B cell (primary cell): ENCODE measurements around the gene SLC2A1. TPM values are rescaled to one million over a fixed set of nuclear protein-coding genes. Genes with fewer than 3 reads are reported as not detected.

Source experiments
- ATAC-seq: fragments of 200-7000 bp; cut with Tn5 transposase; one replicate; pipeline ENCODE4 v1.10.0; 2021; ENCODE audit warnings: low read depth, mild to moderate bottlenecking, moderate number of reproducible peaks, moderate library complexity
- CTCF ChIA-PET: fragments of 350-600 bp; sonication (Branson Sonifier 250); formaldehyde crosslinking; loops from one replicate; lab custom pipeline; 2021; ENCODE audit warnings: antibody characterized with exemption, inconsistent platforms; lab: Charles Lee
- POLR2A ChIA-PET: fragments of 350-600 bp; sonication (Branson Sonifier 250); formaldehyde crosslinking; loops from one replicate; lab custom pipeline; 2021; ENCODE audit warnings: antibody characterized with exemption; lab: Charles Lee
- DNase-seq: peaks from one replicate; pipeline ENCODE4 v3.0.0; 2013
- H2AFZ ChIP-seq: 2 replicates; pipeline ENCODE4 v1.6.1; 2012; ENCODE audit warnings: mild to moderate bottlenecking, low read depth, low read length; ENCODE audit not compliant: insufficient read depth, poor library complexity, severe bottlenecking
- H3K27ac ChIP-seq, 2 donors: 1 replicate in 1 of 2; 2 replicates in 1 of 2; pipeline ENCODE4 v1.5.1; 2012 to 2013; ENCODE audit warnings: low read length in 2 of 2, mild to moderate bottlenecking in 2 of 2, moderate library complexity in 1 of 2
- H3K27me3 ChIP-seq, 4 experiments: fragments of 200-600 bp in 1 of 4; sonication (generic) in 1 of 4; replicated peaks in 1 of 4; 1 replicate in 2 of 4; 2 replicates in 2 of 4; pipeline versions ENCODE4 v1.6.1 to v1.7.0; 2013 to 2016; ENCODE audit warnings: low read length in 3 of 4, mild to moderate bottlenecking in 2 of 4, mixed read lengths in 1 of 4, moderate library complexity in 1 of 4; ENCODE audit not compliant: insufficient read depth in 4 of 4, control insufficient read depth in 3 of 4; ENCODE audit errors: control extremely low read depth in 1 of 4
- H3K36me3 ChIP-seq, 2 experiments: replicated peaks in 1 of 2; 1 replicate in 1 of 2; 2 replicates in 1 of 2; pipeline versions ENCODE4 v1.6.1 to v1.7.1; 2013; ENCODE audit warnings: low read length in 1 of 2; ENCODE audit not compliant: insufficient read depth in 2 of 2, control insufficient read depth in 1 of 2; ENCODE audit errors: control extremely low read depth in 1 of 2, extremely low read depth in 1 of 2
- H3K4me1 ChIP-seq, 2 donors: fragments of 200-600 bp in 1 of 2; sonication (generic) in 1 of 2; 1 replicate in 1 of 2; 2 replicates in 1 of 2; pipeline versions ENCODE4 v1.5.1 to v1.6.1; 2013 to 2017; ENCODE audit warnings: low read length in 2 of 2; ENCODE audit not compliant: control insufficient read depth in 2 of 2, insufficient read depth in 2 of 2
- H3K4me2 ChIP-seq: replicated peaks from 2 replicates; pipeline ENCODE3; 2012; ENCODE audit warnings: mild to moderate bottlenecking, low read depth, low read length; ENCODE audit not compliant: poor library complexity, severe bottlenecking
- H3K4me3 ChIP-seq, 5 experiments: fragments of 200-600 bp in 1 of 5; sonication (generic) in 1 of 5; 1 replicate in 3 of 5; 2 replicates in 2 of 5; pipeline versions ENCODE4 v1.5.1 to v1.7.0; 2011 to 2016; ENCODE audit warnings: low read length in 4 of 5, mild to moderate bottlenecking in 4 of 5, low read depth in 2 of 5, control low read depth in 1 of 5, moderate library complexity in 1 of 5; ENCODE audit not compliant: insufficient read depth in 1 of 5; ENCODE audit errors: control extremely low read depth in 1 of 5, extremely low read depth in 1 of 5
- H3K79me2 ChIP-seq: fragments of 200-600 bp; sonication (generic); one replicate; pipeline ENCODE4 v1.6.0; 2016; ENCODE audit warnings: low read length; ENCODE audit not compliant: control insufficient read depth, insufficient read depth
- H3K9ac ChIP-seq: fragments of 200-600 bp; sonication (generic); 2 replicates; pipeline ENCODE4 v1.6.1; 2017; ENCODE audit warnings: mild to moderate bottlenecking, low read length, moderate library complexity
- H3K9me3 ChIP-seq, 3 donors: one replicate each; pipeline versions ENCODE4 v1.6.1 to v1.7.1; 2013; ENCODE audit warnings: low read length in 2 of 3; ENCODE audit not compliant: control insufficient read depth in 2 of 3, insufficient read depth in 1 of 3; ENCODE audit errors: control extremely low read depth in 1 of 3
- H4K20me1 ChIP-seq: 2 replicates; pipeline ENCODE4 v1.6.0; 2012; ENCODE audit warnings: mild to moderate bottlenecking, low read length; ENCODE audit not compliant: insufficient read depth, control insufficient read depth, poor library complexity, severe bottlenecking
- H3K27ac Mint-ChIP-seq: one replicate; pipeline ENCODE4 v1.8.0; 2021; ENCODE audit warnings: mixed read lengths
- H3K27me3 Mint-ChIP-seq: one replicate; pipeline ENCODE4 v1.8.0; 2021; ENCODE audit warnings: mixed read lengths
- H3K4me1 Mint-ChIP-seq: one replicate; pipeline ENCODE4 v1.8.0; 2021; ENCODE audit warnings: mixed read lengths
- H3K4me3 Mint-ChIP-seq: one replicate; pipeline ENCODE4 v1.8.0; 2021; ENCODE audit warnings: mixed read lengths
- H3K9me3 Mint-ChIP-seq: one replicate; pipeline ENCODE4 v1.8.0; 2022; ENCODE audit warnings: mixed read lengths; ENCODE audit not compliant: insufficient read depth
- EZH2 ChIP-seq: IDR thresholded peaks from 2 replicates; pipeline ENCODE4 v1.6.1; 2012; ENCODE audit warnings: borderline replicate concordance, low read depth, mild to moderate bottlenecking, moderate library complexity, low read length; ENCODE audit not compliant: insufficient read depth, poor library complexity, severe bottlenecking
- WGBS: methylation state at CpG from one replicate; pipeline ENCODE4 v1.1.5; 2013; ENCODE audit warnings: missing lambda C conversion rate; ENCODE audit not compliant: insufficient coverage; 5-methylcytosine and 5-hydroxymethylcytosine counted together
- intact Hi-C: fragments of 100-400 bp; cut with micrococcal nuclease; formaldehyde crosslinking; loops from one replicate; pipeline ENCODE4 v1.10.0; 2022
- polyA plus RNA-seq: library from polyadenylated mRNA; depleted of rRNA; stranded (reverse); fragments of >200 nt; gene quantifications from 2 replicates; pipeline ENCODE4 v1.2.3, GENCODE V29; 2012
- total RNA-seq, 2 donors: library from RNA; stranded (reverse); fragments of 120-200 nt in 1 of 2; gene quantifications; 1 replicate in 1 of 2; 2 replicates in 1 of 2; pipeline versions ENCODE4 v1.2.3 to v1.2.4, GENCODE V29; 2013 to 2022
- TF ChIP-seq, protein P1 (sequence below): fragments of 200-600 bp; IDR thresholded peaks from one replicate; pipeline ENCODE4 v1.8.0; 2022; ENCODE audit warnings: antibody characterized with exemption, mild to moderate bottlenecking

SLC2A1 gene
- total and polyA plus RNA-seq, 2 donors (not counting 1 experiment from before 2014, with no cell fraction given): 223 to 240 TPM

DNA sequence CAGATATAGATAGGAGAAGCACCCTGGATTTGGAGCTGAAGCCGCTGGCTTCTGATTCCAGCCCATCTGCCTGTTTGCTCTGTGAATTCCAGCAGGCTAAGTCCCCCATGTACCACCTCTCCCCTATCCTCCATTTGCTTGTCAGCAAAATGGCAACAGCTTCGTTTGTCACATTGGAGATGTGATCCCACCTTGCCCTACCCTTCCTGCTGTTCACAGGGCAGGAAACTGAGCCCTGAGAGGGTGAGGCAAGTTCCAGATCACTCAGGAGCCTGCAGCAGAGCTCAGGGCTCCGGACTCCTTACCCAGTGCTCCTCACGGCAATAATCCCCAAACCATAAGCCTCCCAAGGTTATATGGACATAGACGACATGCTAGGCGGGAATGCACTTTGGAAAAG lies 14.9 kb downstream of the SLC2A1 start:
- ChIA-PET POLR2A (interaction anchor here (1.9 to 2.7 kb wide), 4 partner anchors 9 to 19 kb away, joined by 11 to 27 read pairs (median 16); no protein-coding TSS in a partner anchor), CTCF (interaction anchor here (1.4 to 13.0 kb wide), 6 partner anchors 7 to 129 kb away, joined by 4 to 121 read pairs (median 8); no protein-coding TSS in a partner anchor)
- no peaks in the 10 kb centered on the region for H3K27me3 Mint-ChIP-seq
- H3K9ac ChIP-seq: peak overlapping the region; percentile 50
- H3K4me3 ChIP-seq: peak overlapping the region in 1 of 5 experiments; percentile 37
- peak; percentile 8 for DNase-seq
- H4K20me1 ChIP-seq: peaks cover 91% of the 10 kb centered on the region
- H3K4me1 ChIP-seq: peaks cover 96 to 100% of the 10 kb centered on the region in 2 donors
- peaks cover 0 to 71% of the 10 kb centered on the region in 2 experiments for H3K36me3 ChIP-seq
- no peak for ATAC-seq
- peaks cover 100% of the 10 kb centered on the region for H3K79me2 ChIP-seq
- H3K27ac Mint-ChIP-seq: peak overlapping the region; percentile 91
- H3K27ac ChIP-seq: peak overlapping the region; percentile 66 to 76
- H2AFZ ChIP-seq: no peak overlapping the region
- H3K4me3 Mint-ChIP-seq: peak overlapping the region; percentile 77
- no peaks in the 10 kb centered on the region for H3K27me3 ChIP-seq
- H3K4me1 Mint-ChIP-seq: peaks cover 95% of the 10 kb centered on the region
- no peaks in the 10 kb centered on the region for H3K9me3 ChIP-seq
- 83% methylated on average over 1 of the region's 6 CpGs for WGBS
- H3K9me3 Mint-ChIP-seq: no peaks in the 10 kb centered on the region
- intact Hi-C loops: loop anchor here (1.0 to 2.0 kb wide), 3 partner anchors 8 to 15 kb away; partner anchors contain the start of gene SLC2A1
- TF ChIP-seq, protein P1, sequence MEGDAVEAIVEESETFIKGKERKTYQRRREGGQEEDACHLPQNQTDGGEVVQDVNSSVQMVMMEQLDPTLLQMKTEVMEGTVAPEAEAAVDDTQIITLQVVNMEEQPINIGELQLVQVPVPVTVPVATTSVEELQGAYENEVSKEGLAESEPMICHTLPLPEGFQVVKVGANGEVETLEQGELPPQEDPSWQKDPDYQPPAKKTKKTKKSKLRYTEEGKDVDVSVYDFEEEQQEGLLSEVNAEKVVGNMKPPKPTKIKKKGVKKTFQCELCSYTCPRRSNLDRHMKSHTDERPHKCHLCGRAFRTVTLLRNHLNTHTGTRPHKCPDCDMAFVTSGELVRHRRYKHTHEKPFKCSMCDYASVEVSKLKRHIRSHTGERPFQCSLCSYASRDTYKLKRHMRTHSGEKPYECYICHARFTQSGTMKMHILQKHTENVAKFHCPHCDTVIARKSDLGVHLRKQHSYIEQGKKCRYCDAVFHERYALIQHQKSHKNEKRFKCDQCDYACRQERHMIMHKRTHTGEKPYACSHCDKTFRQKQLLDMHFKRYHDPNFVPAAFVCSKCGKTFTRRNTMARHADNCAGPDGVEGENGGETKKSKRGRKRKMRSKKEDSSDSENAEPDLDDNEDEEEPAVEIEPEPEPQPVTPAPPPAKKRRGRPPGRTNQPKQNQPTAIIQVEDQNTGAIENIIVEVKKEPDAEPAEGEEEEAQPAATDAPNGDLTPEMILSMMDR: no peak
- TF ChIP-seq EZH2: no peak
- H3K4me2 ChIP-seq: peak overlapping the region; percentile 67

DNA sequence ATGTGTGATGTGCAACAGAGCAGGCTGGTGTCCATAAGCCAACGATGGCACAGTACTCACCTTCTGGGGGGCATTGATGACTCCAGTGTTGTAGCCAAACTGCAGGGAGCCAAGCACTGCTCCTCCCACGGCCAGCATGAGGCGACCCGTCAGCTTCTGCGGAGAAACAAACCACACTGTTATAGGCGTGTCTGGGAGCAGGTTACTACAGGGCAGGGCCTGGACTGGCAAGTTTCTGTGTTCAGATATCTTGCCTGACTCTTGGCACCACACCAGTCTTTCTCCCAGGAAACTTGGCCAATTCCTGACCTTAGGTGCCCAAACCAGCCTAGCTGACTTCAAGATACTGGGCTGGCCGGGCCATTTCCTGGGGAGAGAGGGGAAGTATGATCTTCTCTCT lies 15.5 kb downstream of the SLC2A1 start:
- Histone ChIP-seq H3K27me3 (no peaks in the 10 kb centered on the region), H3K4me2 (peak overlapping the region; percentile 67), H2AFZ (no peak overlapping the region), H3K9me3 (no peaks in the 10 kb centered on the region), H3K4me1 (peaks cover 96 to 100% of the 10 kb centered on the region in 2 donors), H3K9ac (no peak overlapping the region), H4K20me1 (peaks cover 91% of the 10 kb centered on the region), H3K36me3 (peaks cover 0 to 72% of the 10 kb centered on the region in 2 experiments), H3K4me3 (no peak overlapping the region), H3K79me2 (peaks cover 100% of the 10 kb centered on the region), H3K27ac (peak overlapping the region; percentile 66 to 76)
- Mint-ChIP-seq H3K4me1 (peaks cover 96% of the 10 kb centered on the region), H3K4me3 (peak overlapping the region; percentile 67), H3K9me3 (no peaks in the 10 kb centered on the region), H3K27ac (peak overlapping the region; percentile 92), H3K27me3 (no peaks in the 10 kb centered on the region)
- ChIA-PET CTCF (interaction anchor here (1.1 to 13.0 kb wide), 5 partner anchors 7 to 130 kb away, joined by 5 to 121 read pairs (median 6); no protein-coding TSS in a partner anchor), POLR2A (interaction anchor here (1.5 to 2.8 kb wide), 5 partner anchors 8 to 19 kb away, joined by 8 to 27 read pairs (median 16); no protein-coding TSS in a partner anchor)
- peak; percentile 19 for DNase-seq
- intact Hi-C loops: no loop called here
- TF ChIP-seq EZH2: no peak
- TF ChIP-seq, protein P1: no peak
- no peak for ATAC-seq
- 62% methylated on average over 7 of the region's 7 CpGs for WGBS
